Vagina (tissue), 2 donors: ENCODE measurements around the gene KCNJ15.

Experiments
- POLR2A ChIP-seq, 2 donors: fragments of 450-650 bp; IDR thresholded peaks; one replicate each; pipeline ENCODE4 v1.6.1; 2017; ENCODE audit warnings: antibody characterized with exemption in 2 of 2, mild to moderate bottlenecking in 2 of 2, moderate library complexity in 2 of 2
- TF ChIP-seq, protein P1 (sequence below), 3 experiments: fragments of 450-650 bp in 2 of 3; fragments of 200-600 bp in 1 of 3; sonication (generic) in 1 of 3; IDR thresholded peaks; one replicate each; pipeline ENCODE4 v1.5.1; 2017 to 2019; ENCODE audit warnings: antibody characterized with exemption in 3 of 3, mild to moderate bottlenecking in 2 of 3, moderate library complexity in 2 of 3

DNA sequence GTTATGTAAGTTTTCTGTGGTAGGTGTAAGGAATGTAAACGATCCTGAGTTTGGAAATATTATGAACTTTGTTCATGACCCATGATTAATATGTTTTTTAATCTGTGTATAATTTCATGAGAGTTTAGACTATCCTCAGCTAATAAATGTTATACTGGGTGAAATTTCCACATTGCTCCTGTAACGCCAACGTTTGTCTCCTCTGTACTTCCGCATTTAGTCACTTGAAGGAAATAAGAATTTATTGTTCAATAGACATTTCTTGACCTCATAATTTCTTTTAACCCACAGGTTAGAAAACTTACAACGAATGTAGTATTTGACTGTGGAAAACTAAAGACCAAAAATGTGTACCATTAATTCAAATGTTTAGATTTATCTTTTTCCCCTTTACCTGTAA is 876 bp downstream of the KCNJ15 start:
- TF ChIP-seq, protein P1, sequence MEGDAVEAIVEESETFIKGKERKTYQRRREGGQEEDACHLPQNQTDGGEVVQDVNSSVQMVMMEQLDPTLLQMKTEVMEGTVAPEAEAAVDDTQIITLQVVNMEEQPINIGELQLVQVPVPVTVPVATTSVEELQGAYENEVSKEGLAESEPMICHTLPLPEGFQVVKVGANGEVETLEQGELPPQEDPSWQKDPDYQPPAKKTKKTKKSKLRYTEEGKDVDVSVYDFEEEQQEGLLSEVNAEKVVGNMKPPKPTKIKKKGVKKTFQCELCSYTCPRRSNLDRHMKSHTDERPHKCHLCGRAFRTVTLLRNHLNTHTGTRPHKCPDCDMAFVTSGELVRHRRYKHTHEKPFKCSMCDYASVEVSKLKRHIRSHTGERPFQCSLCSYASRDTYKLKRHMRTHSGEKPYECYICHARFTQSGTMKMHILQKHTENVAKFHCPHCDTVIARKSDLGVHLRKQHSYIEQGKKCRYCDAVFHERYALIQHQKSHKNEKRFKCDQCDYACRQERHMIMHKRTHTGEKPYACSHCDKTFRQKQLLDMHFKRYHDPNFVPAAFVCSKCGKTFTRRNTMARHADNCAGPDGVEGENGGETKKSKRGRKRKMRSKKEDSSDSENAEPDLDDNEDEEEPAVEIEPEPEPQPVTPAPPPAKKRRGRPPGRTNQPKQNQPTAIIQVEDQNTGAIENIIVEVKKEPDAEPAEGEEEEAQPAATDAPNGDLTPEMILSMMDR (IDR thresholded peaks at IDR 0.05), result no peak
- no peak for TF ChIP-seq POLR2A (IDR thresholded peaks at IDR 0.05)
